K562 (cell line): Measurements from ENCODE around the gene ANO1.
A peak's percentile ranks its signal among the peaks of the same experiment; 100 is the strongest.

Experiments used
- CAMTA2 ChIP-seq: fragments of 250-450 bp; sonication (Bioruptor Pico); conservative IDR thresholded peaks from 2 replicates; pipeline ENCODE4 v1.5.1; 2022
- CTCF ChIP-seq, 3 experiments: IDR thresholded peaks in 2 of 3; conservative IDR thresholded peaks in 1 of 3; 2 replicates each; pipeline ENCODE4 v1.5.1; 2011 to 2012; ENCODE audit warnings: low read length in 3 of 3, mild to moderate bottlenecking in 3 of 3, control low read depth in 2 of 3, improper control_type of control experiment in 1 of 3, inconsistent platforms in 1 of 3, low read depth in 1 of 3, mixed read lengths in 1 of 3, moderate library complexity in 1 of 3; ENCODE audit not compliant: insufficient read depth in 2 of 3
- EZH2 ChIP-seq: IDR thresholded peaks from 2 replicates; pipeline ENCODE4 v1.6.1; 2012; ENCODE audit warnings: low read depth, mild to moderate bottlenecking, inconsistent platforms, low read length, borderline replicate concordance
- FOXJ3 ChIP-seq: sonication (generic); formaldehyde crosslinking; IDR thresholded peaks from 2 replicates; pipeline ENCODE4 v1.4.0; 2020; ENCODE audit warnings: mild to moderate bottlenecking, missing genetic modification reagents
- HMGXB4 ChIP-seq: sonication (generic); formaldehyde crosslinking; IDR thresholded peaks from 2 replicates; pipeline ENCODE4 v1.8.1; 2023; ENCODE audit warnings: mild to moderate bottlenecking, missing genetic modification reagents
- POLR2A ChIP-seq: fragments of 450-650 bp; conservative IDR thresholded peaks from 2 replicates; pipeline ENCODE4 v1.6.1; 2016
- RBM15 ChIP-seq: fragments of 200-400 bp; formaldehyde crosslinking; IDR thresholded peaks from 2 replicates; pipeline ENCODE4 v1.6.1; 2018; ENCODE audit warnings: mild to moderate bottlenecking, low read length, moderate library complexity; ENCODE audit not compliant: insufficient read depth
- ZBTB40 ChIP-seq, 2 experiments: fragments of 450-650 bp in 1 of 2; sonication (generic) in 1 of 2; formaldehyde crosslinking in 1 of 2; IDR thresholded peaks; 2 replicates each; pipeline versions ENCODE4 v1.7.1 to v1.9.0; 2016 to 2022; ENCODE audit warnings: inconsistent platforms in 1 of 2, mild to moderate bottlenecking in 1 of 2, missing genetic modification reagents in 1 of 2
- ZNF121 ChIP-seq: sonication (generic); formaldehyde crosslinking; conservative IDR thresholded peaks from 2 replicates; pipeline ENCODE4 v1.8.0; 2022; ENCODE audit warnings: missing genetic modification reagents
- ZNF146 ChIP-seq: IDR thresholded peaks from one replicate; pipeline ENCODE4 v1.6.1; 2018; ENCODE audit warnings: missing compliant biosample characterization; ENCODE audit not compliant: unreplicated experiment
- ZNF24 ChIP-seq: fragments of 450-650 bp; IDR thresholded peaks from 2 replicates; pipeline ENCODE4 v1.6.1; 2016
- ZNF41 ChIP-seq: fragments of 250-450 bp; sonication (Bioruptor Pico); conservative IDR thresholded peaks from 2 replicates; pipeline ENCODE4 v1.4.0; 2020; ENCODE audit warnings: mild to moderate bottlenecking
- ZNF57 ChIP-seq: fragments of 450-650 bp; formaldehyde crosslinking; IDR thresholded peaks from 2 replicates; pipeline ENCODE4 v1.4.0; 2020; ENCODE audit warnings: mild to moderate bottlenecking, moderate library complexity
- ZNF699 ChIP-seq: fragments of 250-450 bp; sonication (Bioruptor Pico); IDR thresholded peaks from 2 replicates; pipeline ENCODE4 v1.8.0; 2021; ENCODE audit warnings: mild to moderate bottlenecking, moderate library complexity; ENCODE audit not compliant: insufficient replicate concordance

- no peak for TF ChIP-seq ZNF57
- no peak for TF ChIP-seq ZNF24
- no peak for TF ChIP-seq ZNF41 (CRISPR knock-in tag)
- TF ChIP-seq CTCF (IDR thresholded peaks at IDR 0.05 in 2 of 3, conservative IDR thresholded peaks at IDR 0.05 in 1 of 3; ENCODE audit: insufficient read depth in 2 of 3, low read depth in 1 of 3, low read length in 3 of 3), result 0 out of 6 replicates have a peak, but pooled peaks of 1 of the 3 experiments have one; percentile 9
- no peak for TF ChIP-seq EZH2
- no peak for TF ChIP-seq POLR2A
- no peak for TF ChIP-seq ZNF699 (CRISPR knock-in tag)
- TF ChIP-seq ZBTB40 (IDR thresholded peaks at IDR 0.05), result no peak
- TF ChIP-seq ZBTB40 (CRISPR knock-in tag; IDR thresholded peaks at IDR 0.05), result no peak
- no peak for TF ChIP-seq RBM15
- no peak for TF ChIP-seq ZNF146
- TF ChIP-seq CAMTA2 (CRISPR knock-in tag), result no peak
- TF ChIP-seq FOXJ3, result no peak
- no peak for TF ChIP-seq HMGXB4
- no peak for TF ChIP-seq ZNF121 (CRISPR knock-in tag)
Measured at GRCh38 chr11:70105755-70106571, 27.8 kb downstream of the ANO1 start.
